GM19395 (cell line): ENCODE data around the gene STOML3.
"Not testable (repeated sequence)": the region's sequence is repeated elsewhere in the genome, so short reads cannot be mapped to it uniquely, and the experiment has no call there.

Experiments used
- ATAC-seq: cut with Tn5 transposase; IDR thresholded peaks from one replicate; pipeline ENCODE4 v1.9.1; 2021; ENCODE audit warnings: mild to moderate bottlenecking, moderate library complexity; ENCODE audit not compliant: unreplicated experiment

STOML3 gene, protein sequence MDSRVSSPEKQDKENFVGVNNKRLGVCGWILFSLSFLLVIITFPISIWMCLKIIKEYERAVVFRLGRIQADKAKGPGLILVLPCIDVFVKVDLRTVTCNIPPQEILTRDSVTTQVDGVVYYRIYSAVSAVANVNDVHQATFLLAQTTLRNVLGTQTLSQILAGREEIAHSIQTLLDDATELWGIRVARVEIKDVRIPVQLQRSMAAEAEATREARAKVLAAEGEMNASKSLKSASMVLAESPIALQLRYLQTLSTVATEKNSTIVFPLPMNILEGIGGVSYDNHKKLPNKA

DNA sequence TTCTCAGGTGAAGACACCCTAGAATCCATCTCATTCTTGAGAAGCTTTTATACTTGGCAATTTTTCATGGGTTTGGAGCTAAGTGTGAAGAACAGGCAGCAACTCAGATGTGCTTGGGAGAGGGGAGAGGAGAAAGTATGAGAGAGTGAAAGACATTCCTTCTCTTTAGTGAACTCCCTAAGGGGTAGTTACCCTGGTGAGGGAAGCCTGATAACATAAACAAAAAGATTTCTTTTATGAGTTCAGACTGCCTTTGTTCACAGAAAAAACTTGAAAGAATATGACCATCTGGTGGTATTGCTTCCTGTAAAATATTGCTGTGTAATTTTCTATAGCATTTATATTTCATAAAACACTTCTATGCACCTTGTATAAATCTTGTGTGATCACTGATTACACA lies at the start of gene STOML3:
Gene STOML3 (minus strand): TSS at position 139 of the 400 bp plus-strand sequence. CDS start 110 bp downstream, at position 29.
- no peak for ATAC-seq

DNA sequence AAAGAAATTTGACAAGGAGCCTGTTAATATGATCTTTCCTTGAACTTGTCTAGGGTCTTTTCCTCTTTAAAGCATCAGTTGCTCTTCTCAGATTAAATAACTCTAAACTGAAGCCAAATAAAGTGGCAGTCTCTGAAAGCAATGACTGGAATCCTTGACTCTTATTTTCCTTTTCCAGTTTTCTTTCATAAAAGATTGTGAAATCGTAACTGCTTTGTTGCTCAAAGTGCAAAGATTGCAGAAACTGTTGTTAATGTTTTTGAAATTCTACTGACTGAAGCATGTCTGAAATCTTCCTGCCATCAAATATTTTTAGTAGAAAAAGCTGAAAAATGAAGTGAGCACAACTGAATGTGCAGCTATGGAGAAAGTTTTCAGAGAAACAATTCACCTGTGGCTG lies 49.6 kb upstream of the STOML3 start:
- ATAC-seq, result no peak

DNA sequence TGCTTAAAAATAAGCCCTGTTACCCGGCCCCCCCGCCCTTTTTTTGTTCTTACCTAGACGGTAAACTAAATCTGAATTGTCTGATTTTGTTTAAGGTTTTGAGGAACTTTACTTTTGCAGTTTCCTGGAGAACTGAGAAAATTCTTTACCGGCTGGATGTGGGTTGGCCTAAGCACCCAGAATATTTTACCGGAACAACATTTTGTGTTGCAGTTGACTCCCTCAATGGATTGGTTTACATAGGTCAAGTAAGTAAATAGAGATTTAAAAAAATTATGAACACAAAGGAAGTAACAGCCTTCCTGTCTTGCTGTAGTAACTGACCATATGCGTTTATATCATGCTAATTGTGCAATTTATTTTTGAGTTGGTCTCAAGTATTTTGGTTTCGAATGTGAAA lies 48.4 kb upstream of the STOML3 start:
- ATAC-seq, result no peak

DNA sequence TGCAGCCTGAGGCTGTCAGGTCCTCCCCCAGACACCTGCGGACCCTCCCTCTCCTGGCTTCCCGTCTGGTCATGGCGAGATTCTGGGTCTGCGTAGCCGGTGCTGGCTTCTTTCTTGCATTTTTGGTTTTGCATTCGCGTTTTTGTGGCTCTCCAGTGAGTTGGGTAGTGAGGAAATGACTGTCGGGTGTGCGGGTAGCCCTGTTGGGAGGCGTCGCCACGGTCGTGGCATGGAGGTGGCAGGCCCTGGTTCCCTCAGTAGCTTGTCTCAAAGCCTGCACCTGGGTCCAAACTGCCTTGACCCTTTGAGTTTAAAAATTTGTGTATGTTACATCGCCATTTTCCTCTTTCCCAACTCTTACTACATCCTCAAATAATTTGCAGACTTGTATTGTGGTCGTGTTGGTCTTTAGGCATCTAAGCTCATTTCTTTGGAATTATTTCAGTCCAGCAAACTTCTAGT lies 48.0 kb upstream of the STOML3 start:
- ATAC-seq, result peak; percentile 36

DNA sequence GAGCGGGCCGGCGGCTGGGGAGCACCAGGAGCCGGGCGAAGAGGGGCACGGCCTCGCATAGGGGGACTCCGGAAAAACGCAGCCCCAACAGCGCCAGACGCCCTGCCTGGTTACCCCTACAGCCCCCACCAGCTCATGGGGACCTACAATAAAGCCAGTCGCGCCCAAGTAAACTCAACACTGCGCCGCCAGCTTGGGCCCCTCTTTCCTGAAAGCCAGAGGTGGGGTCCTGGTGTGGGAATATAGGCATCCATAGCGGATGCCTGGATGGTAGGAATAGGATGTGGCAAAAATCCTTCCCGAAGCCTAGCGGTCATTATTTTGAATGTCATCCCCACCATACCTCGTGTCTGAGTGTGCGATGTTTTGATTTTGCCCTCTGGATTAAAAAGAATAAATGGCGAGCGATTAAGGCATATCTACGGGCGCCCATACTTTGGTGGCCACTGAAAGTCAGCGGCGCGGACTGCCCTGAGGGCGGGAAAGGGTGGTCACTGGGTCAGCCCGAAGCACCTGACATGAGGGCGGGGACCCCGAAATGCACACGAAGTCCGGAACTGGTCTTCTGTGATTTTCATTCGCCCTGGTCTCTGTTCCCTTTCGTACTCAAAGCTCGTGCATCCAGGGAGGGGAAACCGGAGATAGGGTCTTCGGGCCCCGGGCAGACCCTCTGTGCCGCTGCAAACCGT lies 47.4 kb upstream of the STOML3 start, which contains the start of the genes NHLRC3 and PROSER1:
Gene NHLRC3 (plus strand): TSS at position 577 of the 689 bp plus-strand sequence. CDS start 184 bp downstream, outside the sequence.
Gene PROSER1 (minus strand): TSS at position 210 of the 689 bp plus-strand sequence. CDS start 847 bp downstream, outside the sequence.
- peak; percentile 73 for ATAC-seq

DNA sequence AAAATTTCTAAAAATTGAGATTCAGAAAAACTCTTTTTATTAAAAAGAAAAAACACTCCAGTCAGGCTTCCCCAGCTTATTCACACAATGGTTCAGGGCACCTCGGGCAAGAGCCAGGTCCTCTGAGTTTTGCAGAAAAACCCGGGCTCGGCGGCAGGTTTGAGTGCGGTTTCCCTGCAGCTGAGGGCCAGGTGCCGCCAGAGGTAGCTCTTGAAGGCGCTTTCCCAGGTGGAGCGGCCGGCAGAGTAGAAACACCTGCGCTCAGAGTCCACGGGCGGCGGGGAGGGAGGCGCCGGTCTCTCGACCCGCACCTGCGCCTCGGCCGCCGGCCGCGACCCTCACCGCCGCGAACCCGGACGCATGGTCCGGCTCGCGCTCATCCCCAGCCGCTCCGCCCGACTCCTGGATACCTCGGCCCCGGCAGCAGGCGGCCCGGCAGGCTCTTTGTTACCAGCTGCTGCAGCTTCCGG lies 46.8 kb upstream of the STOML3 start:
- peak; percentile 36 for ATAC-seq

DNA sequence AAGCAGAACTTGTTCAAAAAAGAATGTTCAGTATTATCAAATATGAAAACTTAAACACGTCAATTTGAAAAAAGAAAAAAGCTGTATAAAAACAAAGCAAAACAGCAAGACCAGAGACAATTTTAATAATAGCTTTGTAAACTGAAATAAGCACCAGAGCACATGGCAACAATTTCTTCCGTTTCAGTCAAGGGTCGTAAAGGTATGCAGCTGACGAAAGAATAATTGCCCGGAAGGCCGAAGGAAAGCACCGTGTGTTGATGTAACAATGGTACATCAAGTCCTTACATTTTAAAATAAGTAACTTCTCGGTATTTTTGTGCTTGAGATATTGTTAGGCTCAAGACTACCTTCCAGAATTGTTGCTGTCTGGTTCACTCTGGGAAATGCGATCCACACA lies 45.6 kb upstream of the STOML3 start:
- no peak for ATAC-seq

DNA sequence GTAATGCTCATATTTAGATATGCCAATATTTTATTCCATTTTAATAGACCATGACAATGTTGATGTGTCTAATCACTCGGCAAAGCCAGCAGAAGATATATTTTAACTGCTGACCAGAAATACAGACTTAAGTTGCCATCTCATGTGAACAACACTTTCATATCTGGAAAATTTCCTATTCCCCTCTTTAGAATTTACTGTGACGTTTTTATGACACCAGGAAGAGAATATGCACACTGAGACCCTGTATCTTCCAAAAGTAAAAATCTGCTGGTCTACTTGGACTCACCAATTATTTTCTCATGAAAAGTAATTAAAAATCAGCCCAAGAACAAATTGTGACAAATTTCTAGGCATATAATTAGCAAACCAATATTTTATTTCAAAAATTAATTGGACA lies 45.2 kb upstream of the STOML3 start:
- no peak for ATAC-seq

DNA sequence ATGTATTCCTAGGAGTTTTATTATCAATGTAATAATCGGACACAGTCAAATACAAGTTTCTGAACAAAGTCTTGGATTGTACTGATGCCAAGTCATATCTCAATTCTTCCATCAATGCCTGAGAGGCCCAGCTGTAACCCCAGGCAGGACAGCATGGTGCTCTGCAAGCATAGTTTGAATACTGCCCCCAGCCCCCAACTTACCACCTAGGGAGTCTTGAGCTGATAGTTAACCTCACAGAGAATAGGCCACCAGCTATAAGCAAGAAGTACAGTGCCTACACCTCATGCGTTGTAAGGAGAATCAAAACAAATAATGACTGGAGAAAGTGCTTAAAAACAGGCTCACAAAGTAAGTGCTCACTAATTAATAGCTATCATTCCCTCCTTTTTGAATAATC lies 44.6 kb upstream of the STOML3 start:
- no peak for ATAC-seq

DNA sequence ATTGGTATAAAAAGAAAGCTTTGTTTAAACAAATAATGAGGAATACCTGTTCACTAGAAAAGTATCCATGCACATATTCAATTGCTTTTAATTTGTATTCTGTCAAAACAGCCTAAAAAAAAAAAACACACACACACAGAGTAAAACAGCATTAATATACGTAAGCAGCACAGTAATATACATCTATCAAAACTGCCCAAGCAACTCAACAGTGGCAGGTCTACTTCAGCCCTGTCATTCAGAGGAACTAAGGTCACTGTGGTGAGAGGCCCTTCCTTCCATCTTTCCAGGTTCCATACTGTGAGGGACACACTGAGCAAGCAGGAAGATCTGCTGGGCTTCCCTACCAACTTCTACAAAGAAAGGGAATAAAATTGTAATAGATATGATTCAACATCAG lies 43.5 kb upstream of the STOML3 start:
- ATAC-seq, result no peak

DNA sequence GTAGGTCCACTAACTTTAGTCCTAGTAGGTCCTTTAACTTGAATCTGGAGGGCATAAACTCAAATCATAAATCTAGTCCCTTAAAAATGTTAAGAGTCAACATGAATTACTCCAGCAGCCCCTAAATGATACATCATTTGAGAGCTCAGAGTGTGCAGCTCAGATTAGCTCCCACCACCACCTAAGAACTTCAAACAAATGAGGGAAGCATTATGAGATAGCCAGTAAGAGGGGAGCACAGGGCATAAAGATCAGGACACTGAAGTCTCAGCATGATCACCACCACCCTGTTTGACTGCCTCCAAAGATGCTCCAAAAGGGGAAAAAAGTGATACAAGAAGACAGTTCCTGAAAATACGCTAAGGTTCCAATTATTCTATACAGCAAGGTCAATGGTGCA lies 41.5 kb upstream of the STOML3 start:
- ATAC-seq, result no peak

DNA sequence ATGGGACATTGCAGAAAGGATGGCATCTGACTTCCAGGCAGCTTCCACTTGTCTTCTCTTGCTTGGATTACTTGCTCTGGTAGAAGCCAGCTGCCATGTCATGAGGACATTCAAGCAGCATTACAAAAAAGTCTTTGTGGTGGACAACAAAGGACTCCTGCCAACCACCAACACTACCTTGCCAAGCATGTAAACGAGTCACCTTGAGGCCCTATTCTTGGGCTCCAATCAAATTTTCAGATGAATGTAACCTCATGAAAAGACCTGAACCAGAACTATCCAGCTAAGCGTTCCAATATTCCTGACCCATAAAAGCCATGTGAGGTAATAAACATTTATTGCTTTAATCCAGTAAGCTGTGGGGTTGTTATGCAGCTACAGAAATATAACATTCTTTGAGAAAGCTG lies 34.8 kb upstream of the STOML3 start:
- no peak for ATAC-seq

DNA sequence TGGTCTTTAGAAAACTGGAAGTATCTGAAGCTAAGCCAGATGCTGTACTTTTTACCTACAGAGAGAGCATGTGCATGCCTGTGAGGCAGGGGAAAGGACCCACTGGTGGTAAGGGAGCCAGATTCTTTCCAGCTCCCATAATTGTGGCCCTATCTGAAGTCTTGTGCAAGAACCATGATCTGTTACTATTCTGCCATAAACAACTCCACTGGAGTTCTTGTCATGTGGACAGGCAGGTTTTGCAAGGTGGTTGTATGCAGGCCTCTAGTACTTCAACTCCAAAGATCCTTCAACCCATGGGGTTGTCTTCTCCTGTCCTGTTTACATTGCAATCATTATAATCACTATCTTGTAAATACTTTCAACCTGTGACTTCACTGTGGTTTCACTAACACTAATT lies 33.1 kb upstream of the STOML3 start:
- ATAC-seq, result no peak

DNA sequence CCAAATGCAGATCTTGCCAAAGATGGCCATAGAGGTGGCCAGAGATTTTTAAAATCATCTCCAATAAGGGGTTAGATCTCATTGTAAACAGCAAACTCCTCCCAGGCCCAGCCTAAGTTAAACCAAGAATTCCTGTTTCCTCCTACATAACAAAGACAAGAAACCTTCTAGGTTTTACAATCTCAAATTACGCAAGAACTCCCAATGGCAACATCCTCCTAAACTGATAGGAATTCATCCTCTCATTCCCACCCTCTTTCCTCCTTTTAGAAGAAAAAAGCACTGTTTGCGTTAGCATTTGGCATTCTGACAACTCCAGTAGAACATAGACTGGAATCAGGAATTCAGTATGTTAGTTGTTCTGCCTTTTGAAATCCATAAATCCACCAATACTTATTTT lies 32.7 kb upstream of the STOML3 start:
- no peak for ATAC-seq

DNA sequence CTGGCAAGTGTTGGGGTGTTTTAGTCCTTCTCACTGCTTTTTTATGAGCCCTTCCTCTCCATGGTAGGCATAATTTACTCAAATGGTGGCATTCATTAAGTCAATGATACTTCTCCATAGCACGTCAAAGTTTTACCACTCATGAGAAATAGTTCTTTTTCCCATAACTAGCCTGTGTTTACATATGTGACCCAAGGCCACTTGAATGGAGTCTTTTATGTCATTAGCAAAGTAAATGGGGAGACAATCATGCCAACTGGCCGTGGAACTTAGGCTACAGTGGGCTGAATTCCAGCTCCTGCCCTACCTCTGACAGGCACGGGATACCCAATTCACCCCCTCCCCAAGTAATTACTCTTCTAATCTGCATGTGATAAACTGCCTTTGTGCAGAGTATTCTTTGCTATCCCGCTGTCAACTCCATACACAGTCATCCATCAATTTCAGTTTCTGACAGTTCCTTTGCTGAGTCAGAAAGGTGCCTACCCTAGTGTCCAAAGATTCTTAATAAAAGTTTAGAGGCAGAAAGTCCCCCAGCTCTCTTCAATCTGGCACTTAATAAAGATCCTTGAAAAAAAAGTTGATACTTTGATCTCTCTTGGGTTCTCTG lies 30.3 kb upstream of the STOML3 start:
- ATAC-seq, result no peak

DNA sequence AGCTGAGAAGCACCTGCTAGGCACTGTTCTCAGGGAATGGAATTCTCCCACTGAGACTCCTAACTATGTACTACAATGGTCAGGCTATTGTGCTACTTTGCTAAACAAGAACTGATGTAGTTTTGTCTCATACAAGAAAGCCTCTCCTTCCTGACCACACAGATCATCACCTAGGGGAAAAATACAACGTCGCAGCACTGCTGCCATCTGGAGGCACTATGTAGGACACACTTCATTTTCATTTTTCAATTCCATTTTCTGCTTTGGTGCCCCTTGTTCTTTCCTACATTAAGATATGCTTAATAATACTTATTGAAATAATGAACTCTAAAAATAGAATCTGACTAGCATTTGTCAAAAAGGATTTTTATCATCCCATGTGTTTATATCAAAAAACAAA lies 26.2 kb upstream of the STOML3 start:
- ATAC-seq, result peak; percentile 84

DNA sequence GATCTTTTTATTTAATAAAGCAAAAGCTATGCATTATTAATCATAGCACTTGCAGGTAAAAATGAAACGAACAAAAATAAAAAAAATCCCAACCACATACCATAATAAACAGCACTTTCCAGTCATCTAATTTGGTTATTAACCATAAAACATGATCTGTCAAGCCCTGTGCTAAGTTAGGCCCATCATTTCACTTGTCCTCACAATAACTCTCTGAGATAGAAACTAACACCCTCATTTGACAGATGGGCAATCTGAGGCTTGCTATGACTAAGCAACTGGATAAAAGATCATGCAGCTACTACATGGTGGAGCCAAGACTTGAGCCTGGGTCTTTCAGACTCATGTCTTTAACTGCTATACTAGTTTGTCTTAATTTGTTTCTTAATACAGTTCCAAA lies 25.5 kb upstream of the STOML3 start:
- peak; percentile 82 for ATAC-seq

DNA sequence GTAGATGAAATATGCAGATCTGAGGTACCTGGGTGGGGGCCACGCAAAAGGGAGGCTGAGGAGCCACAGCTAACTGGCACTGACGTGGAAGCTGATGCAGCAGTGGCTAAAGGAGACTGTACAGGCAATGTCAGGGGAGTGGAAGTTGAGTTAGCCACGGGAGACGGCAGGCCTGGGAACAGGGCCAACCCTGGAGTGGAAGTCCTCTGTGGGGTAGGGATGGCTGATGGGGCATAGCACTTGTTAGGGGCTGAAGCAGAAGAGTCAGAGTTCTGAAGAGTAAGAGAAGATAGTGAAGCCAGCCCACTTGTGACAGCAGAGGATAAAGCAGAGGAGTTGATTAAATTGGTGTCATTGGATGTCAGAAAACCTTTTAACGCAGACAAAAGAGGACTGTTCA lies 22.8 kb upstream of the STOML3 start:
- no peak for ATAC-seq

DNA sequence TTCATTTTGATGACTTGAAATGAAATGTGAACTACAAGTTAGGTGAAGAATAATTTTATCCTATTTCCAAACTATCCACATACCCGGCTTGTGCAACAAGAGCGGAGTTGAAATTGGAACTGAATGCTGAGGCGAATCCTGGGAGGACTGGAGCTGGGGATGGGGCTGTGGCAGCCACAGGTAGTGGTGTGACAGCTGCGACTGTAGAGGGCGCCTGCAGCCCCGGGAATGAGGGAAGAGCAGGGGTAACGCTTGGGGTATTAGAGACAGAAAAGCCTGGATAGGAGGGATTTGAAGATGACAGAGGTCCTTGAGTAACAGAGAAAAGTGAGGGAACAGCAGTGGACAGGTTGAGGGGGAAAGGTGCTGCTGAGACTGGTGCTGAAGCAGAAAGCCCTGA lies 22.0 kb upstream of the STOML3 start:
- no peak for ATAC-seq

DNA sequence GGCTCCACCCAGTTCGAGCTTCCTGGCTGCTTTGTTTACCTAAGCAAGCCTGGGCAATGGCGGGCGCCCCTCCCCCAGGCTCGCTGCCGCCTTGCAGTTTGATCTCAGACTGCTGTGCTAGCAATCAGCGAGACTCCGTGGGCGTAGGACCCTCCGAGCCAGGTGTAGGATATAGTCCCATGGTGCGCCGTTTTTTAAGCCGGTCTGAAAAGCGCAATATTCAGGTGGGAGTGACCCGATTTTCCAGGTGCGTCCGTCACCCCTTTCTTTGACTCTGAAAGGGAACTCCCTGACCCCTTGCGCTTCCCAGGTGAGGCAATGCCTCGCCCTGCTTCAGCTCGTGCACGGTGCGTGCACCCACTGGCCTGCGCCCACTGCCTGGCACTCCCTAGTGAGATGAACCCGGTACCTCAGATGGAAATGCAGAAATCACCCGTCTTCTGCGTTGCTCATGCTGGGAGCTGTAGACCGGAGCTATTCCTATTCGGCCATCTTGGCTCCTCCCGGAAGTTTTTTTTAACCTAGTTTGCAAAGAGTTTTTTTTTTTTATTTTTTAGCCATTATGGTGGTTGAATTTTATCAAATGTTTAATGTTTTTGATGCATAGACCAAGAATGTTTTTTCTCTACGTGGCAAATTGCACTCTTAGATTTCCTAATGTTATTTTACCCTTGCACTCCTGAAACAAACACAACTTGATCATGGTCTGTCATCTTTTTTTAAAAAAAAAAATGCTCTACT lies 15.9 kb upstream of the STOML3 start:
- ATAC-seq, result not testable (repeated sequence)

DNA sequence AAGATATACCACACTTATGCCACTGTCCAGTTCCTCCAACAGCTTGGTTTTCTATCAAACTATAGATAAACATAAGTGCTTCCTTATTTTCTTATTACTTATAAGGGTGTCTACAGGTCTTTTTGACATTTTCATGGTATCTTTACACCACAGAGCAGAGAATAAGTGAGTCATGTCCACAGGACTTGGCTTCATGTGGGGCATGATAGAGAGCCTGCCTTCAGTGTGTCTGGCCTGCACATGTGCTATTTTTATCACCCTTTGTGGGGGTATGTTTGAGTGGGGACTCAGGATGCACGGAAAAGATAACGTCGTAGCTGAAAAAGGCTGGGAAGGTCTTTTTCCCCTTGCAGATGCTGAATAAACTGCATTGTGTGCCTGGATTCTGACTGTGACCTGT lies 8.1 kb upstream of the STOML3 start:
- no peak for ATAC-seq
